GM21515 (cell line): ENCODE measurements around the gene COMMD2.
A peak's percentile ranks its signal among the peaks of the same experiment; 100 is the strongest.

ENCODE experiments used
- ATAC-seq: cut with Tn5 transposase; IDR thresholded peaks from one replicate; pipeline ENCODE4 v1.9.1; 2021; ENCODE audit not compliant: unreplicated experiment

Gene COMMD2

GRCh38 chr3:149764302-149764701 is 12.0 kb upstream of the COMMD2 start:
- no peak for ATAC-seq

- no peak for ATAC-seq
These were observed 11.4 kb upstream of the COMMD2 start for GRCh38 chr3:149763565-149764195.

DNA sequence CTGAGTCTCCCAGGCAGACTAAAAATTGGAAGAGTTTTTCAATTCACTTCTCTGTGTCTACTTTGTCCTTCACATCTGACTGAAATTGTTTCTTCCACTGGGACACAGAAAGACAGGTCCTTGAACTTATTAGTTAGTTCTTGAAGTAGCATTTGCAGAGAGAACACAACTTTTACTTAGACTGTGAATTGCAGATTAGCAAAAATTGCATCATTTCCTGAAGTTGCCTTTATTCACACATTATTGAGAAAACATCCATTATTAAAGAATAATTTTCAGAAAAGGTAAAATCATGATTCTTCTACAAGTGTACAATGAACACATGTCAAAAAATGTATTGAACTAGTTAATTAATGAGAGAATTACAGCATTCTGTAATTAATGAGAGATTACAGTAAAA is 1.4 kb upstream of the COMMD2 start:
- ATAC-seq, result no peak

DNA sequence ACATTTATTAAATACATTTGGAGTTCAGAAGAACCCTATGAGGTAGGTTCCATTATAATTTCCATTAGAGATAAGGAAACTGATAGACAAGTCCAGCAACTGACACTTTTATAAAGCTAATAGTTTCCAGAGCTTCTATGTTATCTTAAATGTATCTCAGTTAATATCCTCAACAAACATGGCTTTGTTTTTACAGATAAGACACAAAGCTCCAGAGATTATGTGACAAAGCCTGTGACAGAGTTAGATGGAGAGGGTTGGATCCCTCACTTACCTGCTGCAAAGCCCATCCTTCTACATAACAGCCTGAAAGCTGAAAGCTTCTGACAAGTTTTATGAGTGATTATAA is 473 bp upstream of the COMMD2 start:
- ATAC-seq, result no peak

- ATAC-seq, result no peak
These were observed 738 bp downstream of the COMMD2 start for GRCh38 chr3:149751551-149751950.

DNA sequence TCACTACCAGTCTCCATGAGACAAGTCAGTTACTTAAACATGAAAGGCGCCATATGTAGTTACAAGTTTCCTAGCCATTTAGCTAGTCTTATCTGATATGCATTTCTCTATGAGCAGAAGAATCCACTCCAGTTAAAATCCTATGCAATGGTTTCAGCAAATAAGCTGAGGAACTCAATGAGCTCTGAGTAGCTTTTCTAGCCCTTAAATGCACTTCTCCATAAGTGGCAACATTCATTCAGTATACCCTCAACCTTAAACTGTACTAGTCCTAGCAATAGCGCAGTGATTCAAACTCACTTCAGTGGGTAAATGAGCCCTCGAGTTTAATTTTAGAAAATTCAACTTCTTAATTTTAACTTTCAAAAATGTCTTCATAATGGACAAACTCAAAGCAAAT is 7.7 kb downstream of the COMMD2 start:
- no peak for ATAC-seq

GRCh38 chr3:149744151-149744550 is 8.1 kb downstream of the COMMD2 start:
- ATAC-seq, result no peak

DNA sequence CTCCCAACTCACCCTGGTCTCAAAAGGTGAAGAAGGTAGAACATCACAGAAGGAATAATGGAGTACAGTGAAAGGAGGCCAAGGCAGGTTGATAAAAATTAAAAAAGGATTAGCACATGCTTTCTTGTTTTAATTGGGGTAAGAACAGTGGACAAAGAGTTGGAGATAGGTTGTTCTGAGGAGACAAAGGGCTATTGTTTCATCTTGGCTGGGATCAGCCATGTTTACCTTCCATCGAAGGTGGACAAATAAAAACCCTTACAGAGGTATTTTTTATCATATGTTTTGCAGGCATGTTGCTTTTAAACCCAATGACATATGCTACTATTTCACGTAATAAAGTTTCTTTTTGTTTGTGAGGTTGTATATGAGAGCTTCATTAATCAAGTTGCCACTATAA is 12.9 kb downstream of the COMMD2 start:
- no peak for ATAC-seq

DNA sequence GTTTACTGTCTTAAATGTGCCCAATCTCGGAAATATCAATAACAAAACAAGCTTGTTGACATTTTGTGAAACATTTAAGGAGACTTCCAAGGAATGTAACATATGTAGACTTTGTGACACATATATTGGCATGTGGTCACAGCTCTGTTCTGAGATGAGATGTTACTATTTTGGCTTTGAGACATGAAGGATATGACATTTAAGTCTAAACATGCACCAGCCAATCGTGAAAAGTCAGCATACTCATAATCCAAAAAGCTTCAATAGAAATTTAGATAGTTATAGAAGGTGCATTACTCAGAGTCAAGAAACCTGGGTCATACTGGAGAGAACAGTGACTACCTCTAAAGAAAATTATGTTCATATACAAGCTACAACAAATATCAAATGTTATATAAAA is 13.4 kb downstream of the COMMD2 start:
- ATAC-seq, result no peak

GRCh38 chr3:149736953-149737205 is 15.4 kb downstream of the COMMD2 start:
- ATAC-seq, result no peak

DNA sequence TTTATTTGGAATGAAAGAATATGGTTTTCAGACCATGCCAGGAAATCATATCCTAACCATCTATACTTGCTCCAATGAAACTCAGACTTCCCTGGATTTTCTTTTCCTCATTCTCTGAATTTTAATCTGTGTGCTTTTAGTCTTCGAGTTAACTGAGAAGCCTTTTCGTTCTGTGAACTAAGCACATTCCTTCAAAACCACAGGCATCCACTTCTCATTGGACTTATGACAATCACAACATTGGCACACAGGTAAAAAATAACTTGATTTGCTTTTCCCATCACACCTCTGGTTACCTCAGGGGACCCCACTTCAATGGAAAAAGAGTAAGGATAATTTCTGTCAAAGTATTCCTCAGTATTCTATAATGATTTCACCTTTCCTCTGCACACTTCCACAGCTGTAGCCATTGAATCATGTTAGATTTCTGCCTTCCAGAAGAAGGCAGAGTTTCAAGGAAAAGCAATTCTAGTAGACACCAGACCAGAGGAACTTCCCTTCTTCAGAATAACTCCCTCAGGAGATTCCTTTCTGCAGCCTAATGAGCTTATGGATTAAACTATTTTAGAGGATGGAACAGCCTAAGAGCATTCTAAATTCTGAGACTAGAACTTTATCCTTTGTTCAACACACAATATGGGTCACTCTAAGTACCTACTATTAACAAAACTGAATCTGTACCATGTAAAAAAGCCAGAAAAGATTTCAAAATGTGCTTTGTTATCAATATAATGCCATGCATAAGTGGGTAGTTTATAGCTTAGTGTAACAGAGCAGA is 15.9 kb downstream of the COMMD2 start:
- ATAC-seq, result no peak

DNA sequence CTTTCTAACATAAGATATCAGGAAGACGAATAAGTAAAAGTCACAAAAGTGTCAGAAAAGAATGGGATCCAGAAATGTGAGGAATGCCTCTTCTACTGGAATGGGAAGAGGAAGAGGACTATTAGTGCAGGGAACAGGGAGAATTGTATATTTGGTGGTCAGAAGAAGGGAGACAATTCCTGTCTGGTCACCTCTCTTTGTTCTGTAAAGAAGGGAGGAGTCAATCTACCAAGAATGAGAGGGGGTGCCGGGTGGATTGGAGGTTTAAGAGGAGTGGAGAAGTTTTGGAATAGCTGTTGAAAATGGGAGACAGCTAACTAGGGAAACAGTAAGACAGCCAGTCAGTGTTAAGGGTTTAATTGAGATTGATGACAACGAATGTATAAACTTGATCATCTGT is 20.1 kb downstream of the COMMD2 start:
- no peak for ATAC-seq

DNA sequence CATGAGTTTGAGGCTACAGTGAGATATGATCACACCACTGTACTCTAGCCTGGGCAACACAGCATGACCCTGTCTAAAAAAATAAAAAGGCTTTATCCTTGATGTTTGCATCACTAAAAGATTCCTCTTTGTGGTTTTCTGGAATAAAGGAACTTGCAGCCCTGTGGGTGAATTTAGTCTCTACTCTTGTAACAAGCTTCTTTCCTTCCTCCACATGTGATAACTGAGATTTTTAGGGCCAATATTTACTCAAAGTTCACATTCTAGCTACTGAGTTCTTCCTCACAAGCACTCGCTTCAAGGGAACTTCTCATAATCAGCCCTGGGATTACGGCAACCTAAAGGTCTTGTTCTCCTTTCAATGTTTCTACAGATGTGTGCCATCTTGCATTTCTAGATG is 24.6 kb downstream of the COMMD2 start:
- ATAC-seq, result no peak

DNA sequence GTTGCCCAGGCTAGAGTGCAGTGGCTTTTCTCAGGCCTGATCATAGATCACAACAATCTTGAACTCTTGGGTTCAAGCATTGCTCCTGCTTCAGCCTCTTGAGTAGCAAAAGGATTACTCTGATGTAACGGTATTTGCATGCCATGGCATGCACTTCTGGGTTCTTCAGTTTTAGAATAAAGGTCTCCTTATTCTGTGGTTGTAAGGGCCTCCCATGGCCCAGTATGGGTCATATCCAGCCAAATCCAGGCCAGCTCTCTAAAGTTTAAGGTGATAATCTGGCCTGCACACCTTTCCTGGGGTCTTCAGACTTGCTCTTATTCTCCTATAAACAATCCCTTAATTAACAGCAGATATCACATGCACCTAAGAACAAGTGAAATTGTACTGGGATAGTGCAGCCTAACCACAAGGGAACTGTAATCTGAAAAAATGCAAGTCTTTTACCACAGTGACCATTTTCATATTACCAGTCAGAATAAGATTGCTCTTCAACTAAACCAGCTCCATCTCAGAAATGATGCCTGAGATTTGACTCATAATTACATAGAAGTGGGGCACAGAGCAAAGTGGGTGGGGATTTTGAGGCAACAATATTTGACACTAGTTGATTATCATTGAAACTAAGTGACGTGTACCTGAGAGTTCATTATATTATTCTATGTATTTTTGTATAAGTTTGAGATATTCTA is 25.4 kb downstream of the COMMD2 start:
- peak; percentile 82 for ATAC-seq

- ATAC-seq, result no peak
These were observed 28.5 kb downstream of the COMMD2 start for GRCh38 chr3:149723781-149724180.

- ATAC-seq, result no peak
These were observed 31.4 kb downstream of the COMMD2 start for GRCh38 chr3:149720918-149721317.

GRCh38 chr3:149717391-149718056 is 34.8 kb downstream of the COMMD2 start:
- ATAC-seq, result no peak

DNA sequence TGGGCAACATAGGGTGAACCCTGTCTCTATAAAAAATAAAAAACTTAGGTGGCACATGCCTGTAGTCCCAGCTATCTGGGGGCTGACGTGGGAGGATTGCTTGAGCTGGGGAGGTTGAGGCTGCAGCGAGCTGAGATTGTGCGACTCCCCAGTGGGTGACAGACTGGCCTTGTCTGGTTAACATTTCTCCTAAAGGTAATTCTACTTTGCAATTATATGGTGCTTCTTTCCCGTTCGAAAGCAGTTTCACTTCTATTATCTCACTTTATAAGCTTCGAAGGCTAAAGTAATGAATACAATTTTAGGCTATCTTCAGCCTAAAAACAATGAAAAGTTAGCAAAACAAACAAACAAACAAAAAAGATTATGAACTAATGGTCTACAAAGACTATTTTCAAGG is 35.3 kb downstream of the COMMD2 start:
- no peak for ATAC-seq

DNA sequence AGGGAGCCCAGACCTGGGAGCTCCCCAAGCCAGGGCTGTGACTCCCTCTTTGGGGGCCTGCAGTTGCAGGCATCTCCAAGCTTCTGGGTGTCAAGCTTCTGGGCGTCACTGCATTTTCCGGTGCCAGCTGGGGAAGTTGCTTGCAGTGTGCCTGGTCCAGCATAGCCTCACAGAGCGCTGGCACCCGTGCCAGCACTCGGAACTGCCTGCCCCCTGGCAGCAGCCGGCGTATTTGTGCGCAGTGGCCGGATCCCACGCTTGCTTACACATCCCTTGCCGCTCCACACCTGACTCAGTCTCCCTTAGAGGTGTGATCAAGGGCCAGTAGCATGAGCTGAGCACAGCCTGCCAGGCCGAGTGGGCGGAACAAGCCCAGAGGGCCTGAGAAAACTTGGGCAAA is 37.0 kb downstream of the COMMD2 start:
- no peak for ATAC-seq

DNA sequence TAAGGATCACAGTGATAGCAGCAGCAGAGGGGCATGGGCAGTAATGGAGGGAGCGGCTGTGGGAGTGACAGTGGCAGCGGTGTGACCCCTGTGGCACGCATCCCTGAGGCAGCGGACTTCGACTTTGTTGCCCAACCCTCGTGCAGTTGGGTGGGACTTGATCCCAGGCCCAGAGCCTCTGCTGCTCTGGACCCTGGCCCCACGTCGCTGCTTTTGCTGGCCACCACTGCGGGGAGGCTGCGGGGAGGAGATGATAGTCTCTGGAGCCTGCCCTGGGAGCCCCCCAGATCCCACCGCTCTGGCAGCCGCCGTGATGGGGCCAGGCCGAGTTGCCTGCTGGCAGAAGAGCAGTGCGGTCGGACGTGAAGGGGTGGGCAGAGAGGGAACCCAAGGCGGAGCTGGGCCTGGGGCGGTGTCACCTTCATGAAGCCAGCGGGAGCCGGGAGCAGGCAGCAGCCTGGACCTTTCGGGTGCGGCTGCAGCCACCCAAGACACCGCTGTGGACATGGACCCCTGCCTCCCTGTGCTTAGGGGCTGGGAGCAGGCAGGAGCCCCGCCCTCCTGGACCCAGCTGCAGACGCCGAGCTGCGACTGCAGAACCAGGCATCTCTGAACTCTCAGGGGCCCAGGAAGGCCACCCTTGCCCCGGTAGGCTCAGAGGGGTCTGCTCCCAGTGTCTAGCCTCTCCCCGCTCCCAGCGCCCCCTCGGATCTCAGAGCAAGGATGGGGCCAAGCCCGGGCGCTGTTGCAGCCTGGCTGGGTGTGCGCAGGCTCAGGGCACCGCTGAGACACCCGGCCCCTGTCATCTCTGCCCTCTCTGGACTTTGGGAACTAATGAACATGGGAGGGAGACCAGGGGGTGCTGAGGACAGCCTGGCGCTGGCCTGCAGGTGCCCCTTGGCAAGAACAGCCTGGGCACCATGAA is 38.3 kb downstream of the COMMD2 start:
- ATAC-seq, result no peak

GRCh38 chr3:149706905-149707304 is 45.4 kb downstream of the COMMD2 start:
- ATAC-seq, result no peak
